DND-41 (cell line): ENCODE data around the gene TANC2.

Source experiments
- ATAC-seq: fragments of 200-7000 bp; cut with Tn5 transposase; 3 replicates; pipeline ENCODE4 v1.9.1; 2021; ENCODE audit warnings: low read depth; ENCODE audit not compliant: insufficient read depth
- DNase-seq: peaks from one replicate; pipeline ENCODE4 v3.0.0-alpha.2; 2020
- H2AFZ ChIP-seq: 2 replicates; pipeline ENCODE4 v1.6.0; 2012; ENCODE audit warnings: low read depth, low read length
- H3K27ac ChIP-seq: 2 replicates; pipeline ENCODE4 v1.5.1; 2012; ENCODE audit warnings: low read length, inconsistent platforms
- H3K27me3 ChIP-seq: fragments of 200-600 bp; sonication (generic); 2 replicates; pipeline ENCODE4 v1.6.0; 2012; ENCODE audit warnings: low read length, mild to moderate bottlenecking, inconsistent platforms; ENCODE audit not compliant: insufficient read depth, poor library complexity
- H3K36me3 ChIP-seq: 2 replicates; pipeline ENCODE4 v1.5.1; 2012; ENCODE audit warnings: low read length, inconsistent platforms; ENCODE audit not compliant: insufficient read depth
- H3K4me1 ChIP-seq: 2 replicates; pipeline ENCODE4 v1.5.1; 2012; ENCODE audit warnings: mild to moderate bottlenecking, low read length; ENCODE audit not compliant: insufficient read depth
- H3K4me2 ChIP-seq: 2 replicates; pipeline ENCODE4 v1.6.0; 2012; ENCODE audit warnings: mild to moderate bottlenecking, moderate library complexity, low read length, inconsistent platforms; ENCODE audit not compliant: insufficient read depth
- H3K4me3 ChIP-seq, 2 experiments: fragments of 200-600 bp in 1 of 2; shearing (Covaris generic) in 1 of 2; 2 replicates each; pipeline ENCODE4 v1.5.1; 2012 to 2016; ENCODE audit warnings: inconsistent platforms in 2 of 2, low read length in 2 of 2, mild to moderate bottlenecking in 2 of 2, low read depth in 1 of 2, moderate library complexity in 1 of 2
- H3K79me2 ChIP-seq: 2 replicates; pipeline ENCODE4 v1.6.0; 2012; ENCODE audit warnings: low read length, inconsistent platforms; ENCODE audit not compliant: insufficient read depth
- H3K9ac ChIP-seq: 2 replicates; pipeline ENCODE4 v1.6.0; 2012; ENCODE audit warnings: low read depth, mild to moderate bottlenecking, inconsistent platforms, low read length, moderate library complexity
- H3K9me3 ChIP-seq: 2 replicates; pipeline ENCODE4 v1.5.1; 2012; ENCODE audit warnings: low read length, moderate library complexity, mild to moderate bottlenecking, inconsistent platforms; ENCODE audit not compliant: insufficient read depth, severe bottlenecking
- H4K20me1 ChIP-seq: 2 replicates; pipeline ENCODE4 v1.6.0; 2012; ENCODE audit warnings: low read length; ENCODE audit not compliant: insufficient read depth
- EZH2 ChIP-seq: IDR thresholded peaks from 3 replicates; pipeline ENCODE4 v1.6.1; 2012; ENCODE audit warnings: borderline replicate concordance, low read depth, mild to moderate bottlenecking, moderate library complexity, low read length, inconsistent platforms; ENCODE audit not compliant: severe bottlenecking
- TF ChIP-seq, protein P1 (sequence below): IDR thresholded peaks from 2 replicates; pipeline ENCODE4 v1.5.1; 2012; ENCODE audit warnings: borderline replicate concordance, low read length, moderate library complexity, mild to moderate bottlenecking; ENCODE audit not compliant: poor library complexity, severe bottlenecking; ENCODE audit errors: extremely low read depth

Gene TANC2

DNA sequence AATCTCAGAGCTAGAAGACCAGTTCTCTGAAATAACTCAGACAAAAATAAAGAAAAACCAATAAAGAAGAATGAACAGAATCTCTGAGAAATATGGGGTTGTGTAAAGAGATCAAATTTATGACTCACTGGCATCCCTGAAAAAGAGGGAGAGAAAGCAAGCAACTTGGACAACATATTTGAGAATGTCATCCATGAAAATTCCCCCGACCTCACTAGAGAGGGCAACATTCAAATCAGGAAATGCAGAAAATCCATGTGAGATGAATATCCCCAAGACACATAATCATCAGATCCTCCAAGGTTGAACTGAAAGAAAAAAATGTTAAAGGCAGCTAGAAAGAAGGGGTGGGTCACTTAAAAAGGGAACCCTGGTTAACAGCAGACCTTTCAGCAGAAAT, 32.1 kb downstream of the TANC2 start:
- Histone ChIP-seq H3K9me3 (no peaks in the 10 kb centered on the region), H3K27ac (no peak overlapping the region), H3K9ac (no peak overlapping the region), H3K27me3 (no peaks in the 10 kb centered on the region), H3K4me2 (no peak overlapping the region), H2AFZ (no peak overlapping the region), H3K36me3 (no peaks in the 10 kb centered on the region), H4K20me1 (0 out of 2 replicates have a peak, but pooled peaks cover 5% of the 10 kb centered on the region), H3K79me2 (no peaks in the 10 kb centered on the region), H3K4me3 (no peak overlapping the region), H3K4me1 (no peaks in the 10 kb centered on the region)
- TF ChIP-seq, protein P1, sequence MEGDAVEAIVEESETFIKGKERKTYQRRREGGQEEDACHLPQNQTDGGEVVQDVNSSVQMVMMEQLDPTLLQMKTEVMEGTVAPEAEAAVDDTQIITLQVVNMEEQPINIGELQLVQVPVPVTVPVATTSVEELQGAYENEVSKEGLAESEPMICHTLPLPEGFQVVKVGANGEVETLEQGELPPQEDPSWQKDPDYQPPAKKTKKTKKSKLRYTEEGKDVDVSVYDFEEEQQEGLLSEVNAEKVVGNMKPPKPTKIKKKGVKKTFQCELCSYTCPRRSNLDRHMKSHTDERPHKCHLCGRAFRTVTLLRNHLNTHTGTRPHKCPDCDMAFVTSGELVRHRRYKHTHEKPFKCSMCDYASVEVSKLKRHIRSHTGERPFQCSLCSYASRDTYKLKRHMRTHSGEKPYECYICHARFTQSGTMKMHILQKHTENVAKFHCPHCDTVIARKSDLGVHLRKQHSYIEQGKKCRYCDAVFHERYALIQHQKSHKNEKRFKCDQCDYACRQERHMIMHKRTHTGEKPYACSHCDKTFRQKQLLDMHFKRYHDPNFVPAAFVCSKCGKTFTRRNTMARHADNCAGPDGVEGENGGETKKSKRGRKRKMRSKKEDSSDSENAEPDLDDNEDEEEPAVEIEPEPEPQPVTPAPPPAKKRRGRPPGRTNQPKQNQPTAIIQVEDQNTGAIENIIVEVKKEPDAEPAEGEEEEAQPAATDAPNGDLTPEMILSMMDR: no peak
- no peak for TF ChIP-seq EZH2
- ATAC-seq: no peak
- DNase-seq: no peak

DNA sequence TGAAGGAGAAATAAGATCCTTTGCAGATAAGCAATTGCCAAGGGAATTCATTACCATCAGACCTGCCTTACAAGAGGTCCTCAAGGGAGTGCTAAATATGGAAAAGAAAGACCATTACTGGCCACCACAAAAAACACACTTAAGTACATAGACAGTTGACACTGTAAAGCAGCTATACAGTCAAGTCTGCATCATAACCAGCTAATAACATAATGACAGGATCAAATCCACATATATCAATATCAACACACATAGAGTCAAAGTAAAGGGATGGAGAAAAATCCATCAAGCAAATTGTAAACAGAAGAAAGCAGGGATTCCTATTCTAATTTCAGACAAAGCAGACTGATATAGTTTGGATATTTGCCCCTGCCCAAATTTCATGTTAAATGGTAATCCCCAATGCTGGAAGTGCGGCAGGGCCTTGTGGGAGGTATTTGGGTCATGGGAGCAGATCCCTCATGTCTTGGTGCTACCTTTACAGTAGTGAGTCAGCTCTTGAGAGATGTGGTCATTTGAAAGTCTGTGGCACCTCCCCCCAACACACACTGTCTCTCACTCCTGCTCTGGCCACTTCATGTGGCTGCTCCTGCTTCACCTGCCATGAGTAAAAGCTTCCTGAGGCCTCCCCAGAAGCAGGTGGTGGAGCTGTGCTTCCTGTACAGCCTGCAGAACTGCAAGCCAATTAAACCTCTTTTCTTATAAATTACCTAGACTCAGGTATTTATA, 32.8 kb downstream of the TANC2 start:
- DNase-seq (no peak), ATAC-seq (no peak)

DNA sequence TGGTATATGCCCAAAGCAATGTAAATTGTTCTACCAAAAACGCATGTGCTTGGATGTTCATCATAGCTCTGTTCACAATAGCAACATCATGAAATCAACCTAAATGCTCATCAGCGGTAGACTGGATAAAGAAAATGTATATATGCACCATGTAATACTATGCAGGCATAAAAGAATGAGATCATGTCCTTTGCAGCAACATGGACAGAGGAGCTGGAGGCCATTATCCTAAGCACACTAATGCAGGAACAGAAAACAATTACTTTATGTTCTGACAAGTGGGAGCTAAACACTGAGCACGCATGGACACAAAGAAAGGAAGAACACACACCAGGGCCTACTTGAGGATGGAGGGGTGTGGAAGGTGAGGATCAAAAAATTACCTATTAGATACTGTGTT, 33.7 kb downstream of the TANC2 start:
- H3K9ac ChIP-seq: no peak overlapping the region
- 0 out of 2 replicates have a peak, but pooled peaks cover 5% of the 10 kb centered on the region for H4K20me1 ChIP-seq
- no peaks in the 10 kb centered on the region for H3K27me3 ChIP-seq
- ATAC-seq (no peak), DNase-seq (no peak)
- TF ChIP-seq EZH2: no peak
- TF ChIP-seq, protein P1: no peak
- no peak overlapping the region for H3K4me3 ChIP-seq
- H3K9me3 ChIP-seq: no peaks in the 10 kb centered on the region
- no peaks in the 10 kb centered on the region for H3K79me2 ChIP-seq
- H3K4me1 ChIP-seq: no peaks in the 10 kb centered on the region
- no peaks in the 10 kb centered on the region for H3K36me3 ChIP-seq
- H2AFZ ChIP-seq: no peak overlapping the region
- no peak overlapping the region for H3K4me2 ChIP-seq
- H3K27ac ChIP-seq: no peak overlapping the region

More for the DNA sequence above, 32.8 kb downstream of the TANC2 start:
- Histone ChIP-seq H3K4me1 (no peaks in the 10 kb centered on the region), H3K36me3 (no peaks in the 10 kb centered on the region), H3K27ac (no peak overlapping the region), H3K4me3 (no peak overlapping the region), H3K9ac (no peak overlapping the region), H2AFZ (no peak overlapping the region), H3K27me3 (no peaks in the 10 kb centered on the region), H3K9me3 (no peaks in the 10 kb centered on the region), H4K20me1 (0 out of 2 replicates have a peak, but pooled peaks cover 5% of the 10 kb centered on the region), H3K4me2 (no peak overlapping the region), H3K79me2 (no peaks in the 10 kb centered on the region)
- TF ChIP-seq, protein P1: no peak
- TF ChIP-seq EZH2: no peak
